ENCODE data around the gene KATNB1. TPM values are rescaled to one million over a fixed set of nuclear protein-coding genes. Genes with fewer than 3 reads are reported as not detected.

Gene KATNB1
- polyA plus RNA-seq, 1 donor: 16.2 TPM

- Histone ChIP-seq H3K4me1 (ENCODE audit: control insufficient read depth, insufficient read depth, low read length) (peaks cover 39% of the 10 kb centered on the region), H3K27me3 (ENCODE audit: control insufficient read depth, insufficient read depth, low read length) (no peaks in the 10 kb centered on the region), H3K9me3 (ENCODE audit: control insufficient read depth, low read depth, low read length) (no peaks in the 10 kb centered on the region), H3K27ac (ENCODE audit: low read length) (peak overlapping the region; percentile 49), H3K4me3 (ENCODE audit: low read length) (no peak overlapping the region), H3K36me3 (ENCODE audit: control insufficient read depth, insufficient read depth, low read length) (no peaks in the 10 kb centered on the region)
- no peak for DNase-seq
- 60% methylated on average over 1 of the region's 23 CpGs for WGBS (ENCODE audit: insufficient coverage, low lambda C conversion rate)
Measured at GRCh38 chr16:57701759-57702371, 33.7 kb upstream of the KATNB1 start.

GRCh38 chr16:57703416-57704010, 32.1 kb upstream of the KATNB1 start:
- H3K27ac ChIP-seq (ENCODE audit: low read length): no peak overlapping the region
- no peak overlapping the region for H3K4me3 ChIP-seq (ENCODE audit: low read length)
- H3K4me1 ChIP-seq (ENCODE audit: control insufficient read depth, insufficient read depth, low read length): peaks cover 39% of the 10 kb centered on the region
- no peak for DNase-seq
- WGBS (ENCODE audit: insufficient coverage, low lambda C conversion rate): 0% methylated on average over 1 of the region's 11 CpGs
- no peaks in the 10 kb centered on the region for H3K9me3 ChIP-seq (ENCODE audit: control insufficient read depth, low read depth, low read length)
- no peaks in the 10 kb centered on the region for H3K36me3 ChIP-seq (ENCODE audit: control insufficient read depth, insufficient read depth, low read length)
- no peaks in the 10 kb centered on the region for H3K27me3 ChIP-seq (ENCODE audit: control insufficient read depth, insufficient read depth, low read length)

- H3K4me3 ChIP-seq (ENCODE audit: low read length): no peak overlapping the region
- no peaks in the 10 kb centered on the region for H3K36me3 ChIP-seq (ENCODE audit: control insufficient read depth, insufficient read depth, low read length)
- no peaks in the 10 kb centered on the region for H3K27me3 ChIP-seq (ENCODE audit: control insufficient read depth, insufficient read depth, low read length)
- peak in 1 of 2 donors; percentile 42 for DNase-seq
- no CpG with 5 or more reads among the region's 11 CpGs for WGBS (ENCODE audit: insufficient coverage, low lambda C conversion rate)
- H3K9me3 ChIP-seq (ENCODE audit: control insufficient read depth, low read depth, low read length): no peaks in the 10 kb centered on the region
- peak overlapping the region; percentile 12 for H3K27ac ChIP-seq (ENCODE audit: low read length)
- peaks cover 39% of the 10 kb centered on the region for H3K4me1 ChIP-seq (ENCODE audit: control insufficient read depth, insufficient read depth, low read length)
Measured at GRCh38 chr16:57704011-57704904, 31.3 kb upstream of the KATNB1 start.

- Histone ChIP-seq H3K9me3 (ENCODE audit: control insufficient read depth, low read depth, low read length) (no peaks in the 10 kb centered on the region), H3K27me3 (ENCODE audit: control insufficient read depth, insufficient read depth, low read length) (no peaks in the 10 kb centered on the region), H3K27ac (ENCODE audit: low read length) (no peak overlapping the region), H3K4me3 (ENCODE audit: low read length) (no peak overlapping the region), H3K4me1 (ENCODE audit: control insufficient read depth, insufficient read depth, low read length) (peaks cover 37% of the 10 kb centered on the region), H3K36me3 (ENCODE audit: control insufficient read depth, insufficient read depth, low read length) (no peaks in the 10 kb centered on the region)
- no peak for DNase-seq
- WGBS (ENCODE audit: insufficient coverage, low lambda C conversion rate): 100% methylated on average over 1 of the region's 4 CpGs
Measured at GRCh38 chr16:57704905-57705852, 30.4 kb upstream of the KATNB1 start.

GRCh38 chr16:57706717-57707116, 28.9 kb upstream of the KATNB1 start:
- DNase-seq: no peak
- no peaks in the 10 kb centered on the region for H3K36me3 ChIP-seq (ENCODE audit: control insufficient read depth, insufficient read depth, low read length)
- no peak overlapping the region for H3K27ac ChIP-seq (ENCODE audit: low read length)
- WGBS (ENCODE audit: insufficient coverage, low lambda C conversion rate): no CpG with 5 or more reads among the region's 1 CpG
- H3K4me3 ChIP-seq (ENCODE audit: low read length): no peak overlapping the region
- no peaks in the 10 kb centered on the region for H3K27me3 ChIP-seq (ENCODE audit: control insufficient read depth, insufficient read depth, low read length)
- peaks cover 24% of the 10 kb centered on the region for H3K4me1 ChIP-seq (ENCODE audit: control insufficient read depth, insufficient read depth, low read length)
- H3K9me3 ChIP-seq (ENCODE audit: control insufficient read depth, low read depth, low read length): no peaks in the 10 kb centered on the region

GRCh38 chr16:57707331-57707730, 28.2 kb upstream of the KATNB1 start:
- H3K9me3 ChIP-seq (ENCODE audit: control insufficient read depth, low read depth, low read length): no peaks in the 10 kb centered on the region
- peaks cover 19% of the 10 kb centered on the region for H3K4me1 ChIP-seq (ENCODE audit: control insufficient read depth, insufficient read depth, low read length)
- H3K27ac ChIP-seq (ENCODE audit: low read length): no peak overlapping the region
- DNase-seq: no peak
- no peaks in the 10 kb centered on the region for H3K36me3 ChIP-seq (ENCODE audit: control insufficient read depth, insufficient read depth, low read length)
- no peak overlapping the region for H3K4me3 ChIP-seq (ENCODE audit: low read length)
- no CpG with 5 or more reads among the region's 11 CpGs for WGBS (ENCODE audit: insufficient coverage, low lambda C conversion rate)
- H3K27me3 ChIP-seq (ENCODE audit: control insufficient read depth, insufficient read depth, low read length): no peaks in the 10 kb centered on the region

GRCh38 chr16:57708168-57708567, 27.4 kb upstream of the KATNB1 start:
- Histone ChIP-seq H3K4me1 (ENCODE audit: control insufficient read depth, insufficient read depth, low read length) (peaks cover 18% of the 10 kb centered on the region), H3K27me3 (ENCODE audit: control insufficient read depth, insufficient read depth, low read length) (no peaks in the 10 kb centered on the region), H3K4me3 (ENCODE audit: low read length) (no peak overlapping the region), H3K27ac (ENCODE audit: low read length) (no peak overlapping the region), H3K36me3 (ENCODE audit: control insufficient read depth, insufficient read depth, low read length) (no peaks in the 10 kb centered on the region), H3K9me3 (ENCODE audit: control insufficient read depth, low read depth, low read length) (no peaks in the 10 kb centered on the region)
- WGBS (ENCODE audit: insufficient coverage, low lambda C conversion rate): 100% methylated on average over 2 of the region's 3 CpGs
- no peak for DNase-seq

- Histone ChIP-seq H3K27me3 (ENCODE audit: control insufficient read depth, insufficient read depth, low read length) (no peaks in the 10 kb centered on the region), H3K4me1 (ENCODE audit: control insufficient read depth, insufficient read depth, low read length) (peaks cover 5% of the 10 kb centered on the region), H3K9me3 (ENCODE audit: control insufficient read depth, low read depth, low read length) (no peaks in the 10 kb centered on the region), H3K4me3 (ENCODE audit: low read length) (no peak overlapping the region), H3K27ac (ENCODE audit: low read length) (no peak overlapping the region), H3K36me3 (ENCODE audit: control insufficient read depth, insufficient read depth, low read length) (no peaks in the 10 kb centered on the region)
- no CpG with 5 or more reads among the region's 3 CpGs for WGBS (ENCODE audit: insufficient coverage, low lambda C conversion rate)
- peak in 1 of 2 donors; percentile 30 for DNase-seq
Measured at GRCh38 chr16:57709663-57710062, 25.9 kb upstream of the KATNB1 start.

- H3K4me3 ChIP-seq (ENCODE audit: low read length): no peak overlapping the region
- no peaks in the 10 kb centered on the region for H3K36me3 ChIP-seq (ENCODE audit: control insufficient read depth, insufficient read depth, low read length)
- no peaks in the 10 kb centered on the region for H3K9me3 ChIP-seq (ENCODE audit: control insufficient read depth, low read depth, low read length)
- no peak for DNase-seq
- no peaks in the 10 kb centered on the region for H3K4me1 ChIP-seq (ENCODE audit: control insufficient read depth, insufficient read depth, low read length)
- no peaks in the 10 kb centered on the region for H3K27me3 ChIP-seq (ENCODE audit: control insufficient read depth, insufficient read depth, low read length)
- no CpG with 5 or more reads among the region's 5 CpGs for WGBS (ENCODE audit: insufficient coverage, low lambda C conversion rate)
- H3K27ac ChIP-seq (ENCODE audit: low read length): no peak overlapping the region
Measured at GRCh38 chr16:57711346-57711745, 24.2 kb upstream of the KATNB1 start.

- no CpG with 5 or more reads among the region's 3 CpGs for WGBS (ENCODE audit: insufficient coverage, low lambda C conversion rate)
- H3K4me1 ChIP-seq (ENCODE audit: control insufficient read depth, insufficient read depth, low read length): no peaks in the 10 kb centered on the region
- no peaks in the 10 kb centered on the region for H3K36me3 ChIP-seq (ENCODE audit: control insufficient read depth, insufficient read depth, low read length)
- no peaks in the 10 kb centered on the region for H3K9me3 ChIP-seq (ENCODE audit: control insufficient read depth, low read depth, low read length)
- DNase-seq: no peak
- no peaks in the 10 kb centered on the region for H3K27me3 ChIP-seq (ENCODE audit: control insufficient read depth, insufficient read depth, low read length)
- no peak overlapping the region for H3K4me3 ChIP-seq (ENCODE audit: low read length)
- no peak overlapping the region for H3K27ac ChIP-seq (ENCODE audit: low read length)
Measured at GRCh38 chr16:57711993-57712392, 23.6 kb upstream of the KATNB1 start.
